SKM-1 treated with dmso at 0.1 percent for 144 hours (cell line): ENCODE measurements around the gene PHF21A.
"Not testable (repeated sequence)": the region's sequence is repeated elsewhere in the genome, so short reads cannot be mapped to it uniquely, and the experiment has no call there.

Source experiments
- DNase-seq: peaks from one replicate; lab custom pipeline; 2025; ENCODE audit not compliant: unreplicated experiment; lab: John Stamatoyannopoulos, UW

PHF21A gene

GRCh38 chr11:45985212-45985611 lies 136.0 kb downstream of the PHF21A start:
- DNase-seq, result no peak

GRCh38 chr11:45984192-45984591 lies 137.1 kb downstream of the PHF21A start:
- DNase-seq, result no peak

GRCh38 chr11:45983471-45983845 lies 137.8 kb downstream of the PHF21A start:
- DNase-seq, result no peak

DNA sequence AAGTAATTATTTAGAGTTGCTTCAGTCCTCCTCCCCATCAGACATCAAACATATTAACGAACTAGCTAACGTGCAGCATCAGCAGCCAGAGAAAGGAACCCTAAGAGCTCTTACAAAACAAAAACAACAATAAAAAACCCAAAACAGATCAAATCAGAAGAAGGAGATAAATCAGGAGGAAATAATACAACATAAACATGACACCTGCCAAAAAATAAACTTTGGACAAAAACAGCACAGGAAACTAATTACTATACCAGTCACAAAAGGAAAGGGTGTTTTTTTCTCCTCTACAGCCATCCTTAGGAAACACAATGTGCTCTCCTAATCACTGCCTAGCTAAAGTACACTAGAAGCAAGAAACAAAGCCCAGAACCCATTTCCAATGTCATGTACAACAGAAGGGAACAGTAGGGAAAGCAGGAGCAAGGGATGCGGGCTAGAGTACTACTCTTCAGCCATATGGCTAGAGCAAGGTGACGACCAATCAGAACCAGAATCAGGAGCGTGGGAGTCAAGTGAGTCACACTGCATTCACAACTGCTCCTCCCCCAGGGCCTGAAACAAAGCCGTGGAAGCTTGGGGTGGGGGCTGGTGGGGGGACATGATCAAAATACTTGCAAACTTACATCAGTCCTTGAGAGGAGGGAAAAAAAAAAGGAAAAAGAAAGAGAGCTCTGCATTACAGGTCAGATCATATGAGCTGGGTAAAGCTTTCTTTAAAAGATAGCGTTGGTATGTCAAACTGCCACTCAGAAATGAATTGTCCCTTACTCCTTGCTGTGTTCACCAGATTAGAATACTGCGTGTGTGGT lies 138.4 kb downstream of the PHF21A start:
- no peak for DNase-seq

DNA sequence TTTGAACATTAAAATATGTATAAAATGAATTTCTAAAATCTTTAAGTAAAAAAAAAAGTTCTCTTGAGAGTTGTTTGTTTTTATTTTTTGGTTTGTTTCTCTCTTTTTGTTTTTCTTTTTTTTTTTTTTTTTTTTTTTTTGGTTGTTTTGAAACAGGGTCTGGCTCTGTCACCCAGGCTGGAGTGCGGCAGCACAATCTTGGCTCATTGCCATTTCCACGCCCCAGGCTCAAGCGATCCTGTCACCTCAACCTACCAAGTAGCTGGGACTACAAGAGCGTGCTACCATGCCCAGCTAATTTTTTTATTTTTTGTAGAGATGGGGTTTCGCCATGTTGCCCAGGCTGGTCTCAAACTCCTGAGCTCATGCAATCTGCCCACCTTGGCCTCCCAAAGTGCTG lies 139.4 kb downstream of the PHF21A start:
- not testable (repeated sequence) for DNase-seq

DNA sequence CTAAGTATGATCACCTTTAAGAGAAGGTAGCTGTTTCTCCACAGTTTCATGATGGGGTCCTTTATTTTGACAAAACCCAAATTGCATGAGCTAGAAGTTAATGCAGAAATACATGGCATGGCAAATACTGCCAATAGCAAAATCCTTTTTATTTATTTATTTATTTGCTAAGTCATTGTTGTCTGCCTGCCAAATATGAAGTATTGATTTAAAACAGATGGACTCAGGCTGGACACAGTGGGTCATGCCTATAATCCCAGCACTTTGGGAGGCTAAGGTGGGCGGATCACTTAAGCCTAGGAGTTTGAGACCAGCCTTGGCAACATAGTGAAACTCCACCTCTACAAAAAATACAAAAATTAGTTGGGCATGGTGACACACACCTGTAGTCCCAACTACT lies 146.4 kb downstream of the PHF21A start:
- no peak for DNase-seq

- DNase-seq, result no peak
Measured at GRCh38 chr11:45973601-45974000, 147.7 kb downstream of the PHF21A start.

GRCh38 chr11:45968901-45969300 lies 152.4 kb downstream of the PHF21A start:
- DNase-seq, result no peak

- no peak for DNase-seq
Measured at GRCh38 chr11:45967506-45967905, 153.7 kb downstream of the PHF21A start.

- peak; percentile 40 for DNase-seq
Measured at GRCh38 chr11:45964911-45965389, 156.3 kb downstream of the PHF21A start.

- no peak for DNase-seq
Measured at GRCh38 chr11:45961751-45962240, 159.5 kb downstream of the PHF21A start.

GRCh38 chr11:45960387-45961095 lies 160.7 kb downstream of the PHF21A start:
- no peak for DNase-seq

GRCh38 chr11:45959851-45960250 lies 161.4 kb downstream of the PHF21A start:
- no peak for DNase-seq

DNA sequence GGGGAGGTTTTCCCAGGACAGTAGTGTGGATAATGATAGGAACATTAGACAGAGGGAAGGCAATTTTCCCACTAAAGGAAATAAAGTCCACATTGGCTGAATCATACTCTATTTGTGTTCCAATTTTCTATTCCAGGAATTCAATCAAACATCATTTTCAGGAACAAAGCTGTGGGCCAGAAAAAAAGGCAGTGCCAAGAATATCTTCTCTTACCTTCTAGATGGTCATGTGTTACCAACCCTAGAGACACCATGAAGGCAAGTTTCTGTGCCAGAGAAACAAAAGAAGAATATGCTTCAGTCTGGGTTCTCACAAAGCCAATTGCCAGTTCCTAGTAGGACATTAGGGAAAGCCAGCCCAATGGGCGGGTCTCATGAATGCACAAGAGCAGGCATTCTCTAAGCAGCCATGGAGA lies 171.3 kb downstream of the PHF21A start:
- no peak for DNase-seq

- no peak for DNase-seq
Measured at GRCh38 chr11:45948356-45948755, 172.9 kb downstream of the PHF21A start.

GRCh38 chr11:45947885-45948284 lies 173.4 kb downstream of the PHF21A start:
- DNase-seq, result no peak

GRCh38 chr11:45945397-45945999 lies 175.8 kb downstream of the PHF21A start:
- DNase-seq, result no peak

GRCh38 chr11:45942381-45942780 lies 178.9 kb downstream of the PHF21A start:
- no peak for DNase-seq

DNA sequence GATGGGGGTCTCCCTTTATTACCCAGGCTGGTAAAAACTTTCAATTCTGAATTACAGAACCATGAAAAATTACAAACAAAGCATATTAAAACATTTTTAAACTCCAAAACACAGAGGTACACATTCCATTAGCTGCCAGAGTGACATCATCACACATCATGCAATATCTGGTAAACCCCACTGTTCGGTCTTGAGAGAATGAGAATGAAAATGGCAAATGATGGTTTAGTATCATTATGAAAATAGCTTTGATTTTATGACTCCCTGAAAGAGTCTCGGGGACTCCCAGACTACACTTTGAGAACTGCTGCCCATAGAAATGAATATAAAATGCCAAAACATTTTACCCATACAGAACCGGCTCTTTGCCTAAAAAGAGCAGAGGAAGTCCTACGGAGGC lies 180.0 kb downstream of the PHF21A start:
- DNase-seq, result no peak

GRCh38 chr11:45939836-45940235 lies 181.4 kb downstream of the PHF21A start:
- no peak for DNase-seq

DNA sequence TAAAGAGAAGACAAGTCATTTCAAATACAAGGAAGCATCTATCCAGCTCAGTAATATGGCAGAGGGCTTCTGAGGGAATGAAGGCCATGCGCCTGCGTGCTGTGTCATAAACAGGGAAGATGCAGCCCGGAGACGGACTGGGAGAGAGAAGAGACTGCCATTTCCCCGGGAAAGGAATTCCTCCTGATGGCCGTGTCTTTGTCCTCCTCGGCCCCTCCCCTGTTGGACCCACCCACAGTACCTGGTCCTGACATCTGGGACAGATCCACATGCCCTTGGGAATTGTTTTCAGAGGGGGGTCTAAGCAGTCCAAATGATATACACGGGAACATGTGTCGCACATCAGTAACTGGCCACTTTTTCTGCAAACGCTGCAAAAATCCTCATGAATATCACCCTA lies 183.3 kb downstream of the PHF21A start:
- DNase-seq, result no peak
